ENCODE results near the gene TSPEAR. TPM values are rescaled to one million over a fixed set of nuclear protein-coding genes. Genes with fewer than 3 reads are reported as not detected.

Gene TSPEAR
- total and polyA plus RNA-seq, 2 of the 13 experiments (the other 11 are each of a cell fraction or from before 2014, with no cell fraction given) = 0.07 to 0.32 TPM

DNA sequence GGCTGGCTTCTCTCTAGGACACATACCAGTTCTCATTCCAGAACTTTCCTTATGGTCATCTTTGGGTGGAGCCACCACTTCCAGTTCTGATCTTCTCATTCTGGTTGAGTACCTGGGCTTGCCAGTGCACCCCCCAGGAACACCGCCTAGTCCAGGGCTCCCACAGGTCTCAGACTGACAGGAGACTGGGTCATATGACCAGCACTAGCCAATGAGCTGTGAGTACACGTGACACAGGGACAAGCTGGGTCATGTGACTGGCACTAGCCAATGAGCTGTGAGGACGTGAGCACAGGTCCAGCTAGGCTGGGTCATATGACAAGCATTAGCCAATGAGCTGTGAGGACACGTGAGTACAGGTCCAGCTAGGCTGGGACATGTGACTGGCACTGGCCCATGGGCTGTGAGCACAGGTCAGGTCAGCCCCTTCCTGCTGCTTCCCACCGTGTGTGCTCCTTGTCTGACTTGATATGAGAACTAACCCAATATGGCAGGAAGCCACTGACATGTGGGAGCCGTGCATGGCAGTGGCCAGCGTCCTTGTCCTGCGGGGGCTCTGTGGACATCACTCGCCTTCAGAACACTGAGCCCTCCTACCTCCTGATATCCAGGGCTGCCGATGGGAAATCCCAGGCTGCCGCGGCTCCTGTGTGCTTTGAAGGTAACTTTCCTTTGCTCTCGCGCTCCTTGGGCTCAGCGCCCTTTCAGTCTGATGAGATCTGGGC is 194.0 kb downstream of the TSPEAR start (continued):
- TF ChIP-seq, protein P1, sequence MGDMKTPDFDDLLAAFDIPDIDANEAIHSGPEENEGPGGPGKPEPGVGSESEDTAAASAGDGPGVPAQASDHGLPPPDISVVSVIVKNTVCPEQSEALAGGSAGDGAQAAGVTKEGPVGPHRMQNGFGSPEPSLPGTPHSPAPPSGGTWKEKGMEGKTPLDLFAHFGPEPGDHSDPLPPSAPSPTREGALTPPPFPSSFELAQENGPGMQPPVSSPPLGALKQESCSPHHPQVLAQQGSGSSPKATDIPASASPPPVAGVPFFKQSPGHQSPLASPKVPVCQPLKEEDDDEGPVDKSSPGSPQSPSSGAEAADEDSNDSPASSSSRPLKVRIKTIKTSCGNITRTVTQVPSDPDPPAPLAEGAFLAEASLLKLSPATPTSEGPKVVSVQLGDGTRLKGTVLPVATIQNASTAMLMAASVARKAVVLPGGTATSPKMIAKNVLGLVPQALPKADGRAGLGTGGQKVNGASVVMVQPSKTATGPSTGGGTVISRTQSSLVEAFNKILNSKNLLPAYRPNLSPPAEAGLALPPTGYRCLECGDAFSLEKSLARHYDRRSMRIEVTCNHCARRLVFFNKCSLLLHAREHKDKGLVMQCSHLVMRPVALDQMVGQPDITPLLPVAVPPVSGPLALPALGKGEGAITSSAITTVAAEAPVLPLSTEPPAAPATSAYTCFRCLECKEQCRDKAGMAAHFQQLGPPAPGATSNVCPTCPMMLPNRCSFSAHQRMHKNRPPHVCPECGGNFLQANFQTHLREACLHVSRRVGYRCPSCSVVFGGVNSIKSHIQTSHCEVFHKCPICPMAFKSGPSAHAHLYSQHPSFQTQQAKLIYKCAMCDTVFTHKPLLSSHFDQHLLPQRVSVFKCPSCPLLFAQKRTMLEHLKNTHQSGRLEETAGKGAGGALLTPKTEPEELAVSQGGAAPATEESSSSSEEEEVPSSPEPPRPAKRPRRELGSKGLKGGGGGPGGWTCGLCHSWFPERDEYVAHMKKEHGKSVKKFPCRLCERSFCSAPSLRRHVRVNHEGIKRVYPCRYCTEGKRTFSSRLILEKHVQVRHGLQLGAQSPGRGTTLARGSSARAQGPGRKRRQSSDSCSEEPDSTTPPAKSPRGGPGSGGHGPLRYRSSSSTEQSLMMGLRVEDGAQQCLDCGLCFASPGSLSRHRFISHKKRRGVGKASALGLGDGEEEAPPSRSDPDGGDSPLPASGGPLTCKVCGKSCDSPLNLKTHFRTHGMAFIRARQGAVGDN (CRISPR knock-in tag; IDR thresholded peaks at IDR 0.05) = peak; percentile 80
- TF ChIP-seq, protein P2, sequence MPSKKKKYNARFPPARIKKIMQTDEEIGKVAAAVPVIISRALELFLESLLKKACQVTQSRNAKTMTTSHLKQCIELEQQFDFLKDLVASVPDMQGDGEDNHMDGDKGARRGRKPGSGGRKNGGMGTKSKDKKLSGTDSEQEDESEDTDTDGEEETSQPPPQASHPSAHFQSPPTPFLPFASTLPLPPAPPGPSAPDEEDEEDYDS (CRISPR knock-in tag; IDR thresholded peaks at IDR 0.05) = peak; percentile 49; the same call in 1 of the 2 replicates
- 0 out of 2 replicates have a peak, but pooled peaks have one; percentile 53 for TF ChIP-seq ZNF724P (CRISPR knock-in tag; IDR thresholded peaks at IDR 0.05; ENCODE audit: borderline replicate concordance)
- TF ChIP-seq TGIF2 (CRISPR knock-in tag; IDR thresholded peaks at IDR 0.05) = peak; percentile 46; the same call in 1 of the 2 replicates
- peak; percentile 38; the same call in 1 of the 2 replicates for TF ChIP-seq SALL1 (CRISPR knock-in tag; IDR thresholded peaks at IDR 0.05)
- TF ChIP-seq HINFP (CRISPR knock-in tag; IDR thresholded peaks at IDR 0.05; ENCODE audit: low read depth) = 0 out of 2 replicates have a peak, but pooled peaks have one; percentile 64
- TF ChIP-seq POLR2A (IDR thresholded peaks at IDR 0.05; ENCODE audit: insufficient read depth in 1 of 2, low read depth in 2 of 2, low read length in 2 of 2) = peak in 1 of 2 experiments; percentile 59; a peak in 1 of 4 replicates
- TF ChIP-seq ZNF20 (CRISPR knock-in tag; IDR thresholded peaks at IDR 0.05) = no peak
- TF ChIP-seq ZFP91 (CRISPR knock-in tag; IDR thresholded peaks at IDR 0.05; ENCODE audit: borderline replicate concordance) = peak; percentile 60; the same call in 1 of the 2 replicates
- peak; percentile 68 for TF ChIP-seq POLR2G (IDR thresholded peaks at IDR 0.05; ENCODE audit: low read depth, low read length)
- TF ChIP-seq, protein P3, sequence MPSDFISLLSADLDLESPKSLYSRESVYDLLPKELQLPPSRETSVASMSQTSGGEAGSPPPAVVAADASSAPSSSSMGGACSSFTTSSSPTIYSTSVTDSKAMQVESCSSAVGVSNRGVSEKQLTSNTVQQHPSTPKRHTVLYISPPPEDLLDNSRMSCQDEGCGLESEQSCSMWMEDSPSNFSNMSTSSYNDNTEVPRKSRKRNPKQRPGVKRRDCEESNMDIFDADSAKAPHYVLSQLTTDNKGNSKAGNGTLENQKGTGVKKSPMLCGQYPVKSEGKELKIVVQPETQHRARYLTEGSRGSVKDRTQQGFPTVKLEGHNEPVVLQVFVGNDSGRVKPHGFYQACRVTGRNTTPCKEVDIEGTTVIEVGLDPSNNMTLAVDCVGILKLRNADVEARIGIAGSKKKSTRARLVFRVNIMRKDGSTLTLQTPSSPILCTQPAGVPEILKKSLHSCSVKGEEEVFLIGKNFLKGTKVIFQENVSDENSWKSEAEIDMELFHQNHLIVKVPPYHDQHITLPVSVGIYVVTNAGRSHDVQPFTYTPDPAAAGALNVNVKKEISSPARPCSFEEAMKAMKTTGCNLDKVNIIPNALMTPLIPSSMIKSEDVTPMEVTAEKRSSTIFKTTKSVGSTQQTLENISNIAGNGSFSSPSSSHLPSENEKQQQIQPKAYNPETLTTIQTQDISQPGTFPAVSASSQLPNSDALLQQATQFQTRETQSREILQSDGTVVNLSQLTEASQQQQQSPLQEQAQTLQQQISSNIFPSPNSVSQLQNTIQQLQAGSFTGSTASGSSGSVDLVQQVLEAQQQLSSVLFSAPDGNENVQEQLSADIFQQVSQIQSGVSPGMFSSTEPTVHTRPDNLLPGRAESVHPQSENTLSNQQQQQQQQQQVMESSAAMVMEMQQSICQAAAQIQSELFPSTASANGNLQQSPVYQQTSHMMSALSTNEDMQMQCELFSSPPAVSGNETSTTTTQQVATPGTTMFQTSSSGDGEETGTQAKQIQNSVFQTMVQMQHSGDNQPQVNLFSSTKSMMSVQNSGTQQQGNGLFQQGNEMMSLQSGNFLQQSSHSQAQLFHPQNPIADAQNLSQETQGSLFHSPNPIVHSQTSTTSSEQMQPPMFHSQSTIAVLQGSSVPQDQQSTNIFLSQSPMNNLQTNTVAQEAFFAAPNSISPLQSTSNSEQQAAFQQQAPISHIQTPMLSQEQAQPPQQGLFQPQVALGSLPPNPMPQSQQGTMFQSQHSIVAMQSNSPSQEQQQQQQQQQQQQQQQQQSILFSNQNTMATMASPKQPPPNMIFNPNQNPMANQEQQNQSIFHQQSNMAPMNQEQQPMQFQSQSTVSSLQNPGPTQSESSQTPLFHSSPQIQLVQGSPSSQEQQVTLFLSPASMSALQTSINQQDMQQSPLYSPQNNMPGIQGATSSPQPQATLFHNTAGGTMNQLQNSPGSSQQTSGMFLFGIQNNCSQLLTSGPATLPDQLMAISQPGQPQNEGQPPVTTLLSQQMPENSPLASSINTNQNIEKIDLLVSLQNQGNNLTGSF (CRISPR knock-in tag; IDR thresholded peaks at IDR 0.05) = 0 out of 2 replicates have a peak, but pooled peaks have one; percentile 32
- 0 out of 2 replicates have a peak, but pooled peaks have one; percentile 32 for TF ChIP-seq SRY (CRISPR knock-in tag; IDR thresholded peaks at IDR 0.05)
- TF ChIP-seq SAFB2 (CRISPR knock-in tag; IDR thresholded peaks at IDR 0.05; ENCODE audit: borderline replicate concordance, low read depth) = no peak
- no peak for TF ChIP-seq GABPA (IDR thresholded peaks at IDR 0.05; ENCODE audit: low read depth, low read length)
- TF ChIP-seq GABPA (CRISPR knock-in tag; IDR thresholded peaks at IDR 0.05; ENCODE audit: low read depth) = 0 out of 2 replicates have a peak, but pooled peaks have one; percentile 39
